ENCODE measurements around the gene DOCK9.

DNA sequence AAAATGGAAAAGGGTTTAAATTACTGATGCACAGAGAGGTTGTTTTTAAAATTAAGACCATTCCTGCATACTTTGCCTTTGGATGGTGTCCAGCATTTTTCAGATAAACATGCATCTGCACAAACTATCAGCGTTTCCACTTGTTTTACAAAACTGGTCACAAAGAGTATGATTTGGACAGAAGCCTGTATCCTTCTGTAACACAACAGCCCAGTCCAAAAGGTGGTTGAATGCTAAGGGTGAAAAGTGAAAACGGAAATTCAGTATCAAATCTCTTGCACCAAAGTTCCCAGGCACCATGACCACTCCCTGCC is 21.7 kb upstream of the DOCK9 start:
- TF ChIP-seq POLR2AphosphoS5 (IDR thresholded peaks at IDR 0.05; ENCODE audit: low read depth, low read length), result no peak
- no peak for TF ChIP-seq POLR2A (IDR thresholded peaks at IDR 0.05; ENCODE audit: low read depth, low read length)
- TF ChIP-seq POU2F2 (IDR thresholded peaks at IDR 0.05; ENCODE audit: low read depth, low read length), result no peak
